PC-9 (cell line): ENCODE data around the gene PRR33. TPM values are rescaled to one million over a fixed set of nuclear protein-coding genes. Genes with fewer than 3 reads are reported as not detected.

Experiments
- BruUV-seq: library from RNA; stranded (reverse); fragments of 400-500 nt; replicated peaks from 2 replicates; lab custom pipeline; 2021; lab: Mats Ljungman, UMichigan
- CTCF ChIA-PET: fragments of 300-600 bp; sonication (Branson Sonifier 250); formaldehyde crosslinking; loops from one replicate; lab custom pipeline; 2022; ENCODE audit warnings: antibody characterized with exemption; lab: Charles Lee
- POLR2A ChIA-PET: fragments of 300-600 bp; sonication (Branson Sonifier 250); formaldehyde crosslinking; loops from one replicate; lab custom pipeline; 2022; ENCODE audit warnings: antibody characterized with exemption; ENCODE audit not compliant: unreplicated experiment; lab: Charles Lee
- DNase-seq, 2 experiments: peaks; one replicate each; pipeline versions ENCODE4 v3.0.0 to v3.0.0-alpha.2; 2015 to 2022; ENCODE audit warnings: mixed read lengths in 1 of 2
- H2AFZ ChIP-seq: fragments of 200-600 bp; sonication (generic); 2 replicates; pipeline ENCODE4 v1.8.1; 2017; ENCODE audit warnings: antibody characterized with exemption
- H3F3A ChIP-seq: fragments of 200-600 bp; sonication (generic); 2 replicates; pipeline ENCODE4 v1.8.1; 2017; ENCODE audit warnings: antibody characterized with exemption, mild to moderate bottlenecking, low read depth; ENCODE audit not compliant: insufficient read depth
- H3K27ac ChIP-seq: fragments of 200-600 bp; sonication (generic); 2 replicates; pipeline ENCODE4 v1.6.1; 2016; ENCODE audit warnings: mixed run types
- H3K27me3 ChIP-seq: fragments of 200-600 bp; sonication (generic); 2 replicates; pipeline ENCODE4 v1.6.1; 2016; ENCODE audit warnings: low read depth, mixed run types; ENCODE audit not compliant: insufficient read depth
- H3K36me3 ChIP-seq: fragments of 200-600 bp; sonication (generic); 2 replicates; pipeline ENCODE4 v1.6.1; 2016; ENCODE audit warnings: low read depth, mixed run types
- H3K4me1 ChIP-seq: fragments of 200-600 bp; sonication (generic); replicated peaks from 2 replicates; pipeline ENCODE4 v1.6.1; 2016; ENCODE audit warnings: mixed run types; ENCODE audit not compliant: insufficient read depth
- H3K4me2 ChIP-seq: fragments of 200-600 bp; sonication (generic); 2 replicates; pipeline ENCODE4 v1.6.1; 2017; ENCODE audit warnings: mixed run types
- H3K4me3 ChIP-seq: fragments of 200-600 bp; sonication (generic); 2 replicates; pipeline ENCODE4 v1.6.1; 2016; ENCODE audit warnings: mixed run types
- H3K79me2 ChIP-seq: fragments of 200-600 bp; sonication (generic); 2 replicates; pipeline ENCODE4 v1.6.1; 2017; ENCODE audit warnings: low read depth, mixed run types
- H3K9me2 ChIP-seq: fragments of 200-600 bp; sonication (generic); 2 replicates; pipeline ENCODE4 v1.8.1; 2017; ENCODE audit warnings: mild to moderate bottlenecking; ENCODE audit not compliant: insufficient read depth
- H3K9me3 ChIP-seq: fragments of 200-600 bp; sonication (generic); 2 replicates; pipeline ENCODE4 v1.8.1; 2016; ENCODE audit warnings: low read depth; ENCODE audit not compliant: insufficient read depth
- H4K20me1 ChIP-seq: fragments of 200-600 bp; sonication (generic); 2 replicates; pipeline ENCODE4 v1.8.1; 2017; ENCODE audit not compliant: insufficient read depth
- EZH2 ChIP-seq: fragments of 200-600 bp; sonication (generic); IDR thresholded peaks from 2 replicates; pipeline ENCODE4 v1.8.0; 2017; ENCODE audit warnings: antibody characterized with exemption, low read depth
- intact Hi-C: fragments of 100-400 bp; cut with micrococcal nuclease; formaldehyde crosslinking; loops from one replicate; pipeline ENCODE4 v1.10.0; 2022; ENCODE audit not compliant: unreplicated experiment
- total RNA-seq: library from RNA; stranded (reverse); gene quantifications from 2 replicates; pipeline ENCODE4 v1.2.3, GENCODE V29; 2021
- TF ChIP-seq, protein P1 (sequence below): fragments of 200-600 bp; sonication (generic); conservative IDR thresholded peaks from 2 replicates; pipeline ENCODE4 v1.6.1; 2017; ENCODE audit warnings: mixed run types, antibody characterized with exemption, mild to moderate bottlenecking, moderate library complexity

PRR33 gene
- total RNA-seq, 1 experiment from 2014 or later: not detected

DNA sequence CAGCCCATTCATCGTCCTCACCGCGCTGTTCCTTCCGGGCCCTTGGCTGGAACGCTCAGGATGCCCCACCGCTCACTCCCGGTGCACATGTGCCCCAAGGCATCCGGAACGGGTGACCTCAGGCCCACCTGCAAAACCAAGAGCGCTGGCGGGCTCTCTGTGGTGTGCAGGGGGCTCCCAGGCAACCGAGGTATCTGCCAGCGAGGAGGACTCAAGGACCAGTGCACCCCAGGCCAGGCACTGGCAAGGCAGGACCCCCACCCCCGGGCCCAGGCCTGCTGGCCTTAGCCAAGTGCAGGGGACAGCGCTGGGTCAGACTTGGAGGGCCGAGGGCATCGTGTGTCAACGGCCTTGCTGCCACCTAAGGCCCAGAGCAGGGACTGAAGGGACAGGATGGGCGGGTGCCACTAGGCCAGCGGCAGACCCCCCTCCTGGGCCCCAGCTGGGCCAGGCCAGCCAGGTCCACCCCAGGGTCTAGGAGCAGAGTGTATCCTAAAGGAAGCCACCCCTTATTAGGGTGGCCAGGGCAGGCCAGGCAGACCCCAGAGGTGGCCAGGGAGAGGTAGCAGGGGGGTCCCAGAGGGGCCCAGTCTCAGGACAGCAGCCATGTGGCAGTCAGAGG lies 36.3 kb upstream of the PRR33 start:
- Histone ChIP-seq H2AFZ (no peak overlapping the region), H3K79me2 (no peaks in the 10 kb centered on the region), H3K36me3 (no peaks in the 10 kb centered on the region), H3F3A (no peaks in the 10 kb centered on the region), H3K27me3 (peaks cover 5% of the 10 kb centered on the region; the same call in 1 of the 2 replicates), H3K27ac (no peak overlapping the region), H3K4me1 (no peaks in the 10 kb centered on the region), H3K4me3 (no peak overlapping the region), H3K9me2 (no peaks in the 10 kb centered on the region), H4K20me1 (no peaks in the 10 kb centered on the region), H3K9me3 (no peaks in the 10 kb centered on the region), H3K4me2 (no peak overlapping the region)
- CTCF ChIA-PET: no interaction called here
- no peak for DNase-seq
- BruUV-seq: no TSS peak
- POLR2A ChIA-PET: no interaction called here
- TF ChIP-seq, protein P1, sequence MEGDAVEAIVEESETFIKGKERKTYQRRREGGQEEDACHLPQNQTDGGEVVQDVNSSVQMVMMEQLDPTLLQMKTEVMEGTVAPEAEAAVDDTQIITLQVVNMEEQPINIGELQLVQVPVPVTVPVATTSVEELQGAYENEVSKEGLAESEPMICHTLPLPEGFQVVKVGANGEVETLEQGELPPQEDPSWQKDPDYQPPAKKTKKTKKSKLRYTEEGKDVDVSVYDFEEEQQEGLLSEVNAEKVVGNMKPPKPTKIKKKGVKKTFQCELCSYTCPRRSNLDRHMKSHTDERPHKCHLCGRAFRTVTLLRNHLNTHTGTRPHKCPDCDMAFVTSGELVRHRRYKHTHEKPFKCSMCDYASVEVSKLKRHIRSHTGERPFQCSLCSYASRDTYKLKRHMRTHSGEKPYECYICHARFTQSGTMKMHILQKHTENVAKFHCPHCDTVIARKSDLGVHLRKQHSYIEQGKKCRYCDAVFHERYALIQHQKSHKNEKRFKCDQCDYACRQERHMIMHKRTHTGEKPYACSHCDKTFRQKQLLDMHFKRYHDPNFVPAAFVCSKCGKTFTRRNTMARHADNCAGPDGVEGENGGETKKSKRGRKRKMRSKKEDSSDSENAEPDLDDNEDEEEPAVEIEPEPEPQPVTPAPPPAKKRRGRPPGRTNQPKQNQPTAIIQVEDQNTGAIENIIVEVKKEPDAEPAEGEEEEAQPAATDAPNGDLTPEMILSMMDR: no peak
- intact Hi-C loops: no loop called here

DNA sequence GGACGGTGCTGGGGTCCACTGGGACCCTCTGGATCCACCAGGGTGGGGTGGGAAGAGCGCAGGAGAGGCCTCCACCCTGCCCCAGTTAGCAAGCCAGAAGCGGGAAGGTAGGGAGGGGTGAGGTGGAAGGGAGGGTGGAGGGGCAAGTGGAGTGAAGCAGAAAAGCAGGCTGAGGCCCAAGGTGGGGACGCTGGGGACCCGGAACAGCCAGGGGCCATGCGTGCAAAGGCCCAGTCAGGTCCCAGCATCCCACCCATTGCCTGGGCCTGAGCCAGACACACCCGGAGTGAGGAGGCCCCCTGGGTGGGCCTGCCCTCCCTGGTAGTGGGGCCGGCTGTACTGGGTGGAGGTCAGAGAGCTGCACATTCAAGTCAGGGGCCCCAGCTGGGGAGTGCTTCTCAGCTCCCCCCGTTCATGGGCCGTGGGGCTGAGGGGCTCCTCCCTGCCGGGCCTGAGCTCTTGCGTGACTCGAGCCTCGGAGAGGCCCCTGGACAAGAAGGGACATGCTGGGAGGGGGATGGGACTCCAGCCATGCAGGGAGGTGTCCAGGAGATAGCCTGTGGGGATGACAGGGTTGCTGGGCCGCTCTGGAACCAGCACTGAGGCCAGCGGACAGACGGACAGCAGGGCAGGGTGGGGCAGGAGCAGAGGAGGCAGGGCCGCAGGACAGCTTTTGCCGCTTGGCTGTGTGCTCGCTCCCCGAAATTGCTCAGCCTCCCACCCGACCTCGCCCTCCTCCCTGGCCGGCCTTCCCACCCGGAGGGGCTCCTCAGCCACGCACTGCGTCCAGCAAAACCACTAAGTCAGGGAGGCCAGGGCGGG lies 35.5 kb upstream of the PRR33 start:
- H3K9me3 ChIP-seq: no peaks in the 10 kb centered on the region
- TF ChIP-seq, protein P1: no peak
- TF ChIP-seq EZH2: no peak
- no peaks in the 10 kb centered on the region for H3K9me2 ChIP-seq
- H3K4me3 ChIP-seq: no peak overlapping the region
- no peaks in the 10 kb centered on the region for H3K36me3 ChIP-seq
- no peaks in the 10 kb centered on the region for H4K20me1 ChIP-seq
- intact Hi-C loops: no loop called here
- no peaks in the 10 kb centered on the region for H3F3A ChIP-seq
- DNase-seq: no peak
- CTCF ChIA-PET: no interaction called here
- H3K4me1 ChIP-seq: no peaks in the 10 kb centered on the region
- H2AFZ ChIP-seq: no peak overlapping the region
- no peaks in the 10 kb centered on the region for H3K79me2 ChIP-seq
- no peak overlapping the region for H3K27ac ChIP-seq
- H3K27me3 ChIP-seq: peaks cover 5% of the 10 kb centered on the region; the same call in 1 of the 2 replicates
- BruUV-seq: no TSS peak
- no peak overlapping the region for H3K4me2 ChIP-seq
- POLR2A ChIA-PET: no interaction called here

DNA sequence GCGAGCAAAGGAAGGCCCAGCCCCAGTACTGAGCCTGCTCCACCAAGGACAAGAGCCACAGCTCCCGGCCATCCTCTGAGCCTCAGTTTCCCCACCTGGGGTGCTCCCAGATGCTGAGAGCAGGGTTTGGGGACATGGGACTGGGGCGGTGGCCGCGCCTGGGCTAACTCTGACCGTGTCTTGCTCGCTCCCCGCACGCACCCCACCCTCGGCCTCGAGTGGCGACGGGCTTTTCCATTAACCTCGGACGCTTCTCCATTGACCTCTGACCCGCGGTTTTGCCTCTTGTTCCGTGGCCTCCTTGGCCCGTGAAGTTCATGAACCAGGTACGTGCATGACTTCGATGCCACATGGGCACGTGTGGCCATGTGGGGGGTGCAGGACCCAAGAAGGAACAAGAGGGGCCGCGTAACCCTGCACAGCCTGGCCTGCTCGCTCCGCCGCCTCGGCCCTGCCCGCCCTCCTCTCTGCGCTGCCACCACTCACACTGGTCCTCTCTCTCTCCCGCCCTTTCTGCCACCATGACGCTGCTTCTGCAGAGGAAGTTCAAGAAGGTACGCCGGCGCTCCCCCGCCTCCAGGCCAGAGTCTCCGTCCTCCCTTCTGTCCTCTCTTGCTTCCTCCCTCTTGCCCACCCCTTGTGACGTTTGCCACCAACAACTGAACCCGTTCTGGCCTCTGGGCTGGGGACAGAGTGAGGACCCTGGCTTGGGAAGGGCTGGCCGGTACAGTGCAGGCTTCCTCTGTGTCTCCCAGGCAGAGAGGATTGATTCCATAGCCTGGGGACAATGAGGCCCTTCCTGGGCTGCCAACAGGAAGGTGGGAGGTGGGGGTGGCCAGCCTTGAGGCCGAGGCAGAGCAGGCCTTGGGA lies 34.7 kb upstream of the PRR33 start:
- BruUV-seq: no TSS peak
- TF ChIP-seq, protein P1: no peak
- TF ChIP-seq EZH2: no peak
- Histone ChIP-seq H4K20me1 (no peaks in the 10 kb centered on the region), H3K9me2 (no peaks in the 10 kb centered on the region), H3K27ac (no peak overlapping the region), H3K4me1 (no peaks in the 10 kb centered on the region), H3K36me3 (no peaks in the 10 kb centered on the region), H3K4me2 (no peak overlapping the region), H3K9me3 (no peaks in the 10 kb centered on the region), H3K4me3 (no peak overlapping the region), H2AFZ (no peak overlapping the region), H3K27me3 (no peaks in the 10 kb centered on the region), H3K79me2 (no peaks in the 10 kb centered on the region), H3F3A (no peaks in the 10 kb centered on the region)
- DNase-seq: no peak
- ChIA-PET CTCF (no interaction called here), POLR2A (no interaction called here)
- intact Hi-C loops: no loop called here
